Karpas-422 (cell line): ENCODE results near the gene CSNK2A1. TPM values are rescaled to one million over a fixed set of nuclear protein-coding genes. Genes with fewer than 3 reads are reported as not detected.

Source experiments
- DNase-seq: peaks from one replicate; pipeline ENCODE4 v3.0.0-alpha.2; 2015
- H2AFZ ChIP-seq: fragments of 200-600 bp; sonication (generic); 2 replicates; pipeline ENCODE4 v1.6.1; 2014; ENCODE audit warnings: antibody characterized with exemption, low read length, mixed read lengths
- H3K27ac ChIP-seq: fragments of 200-600 bp; sonication (generic); 2 replicates; pipeline ENCODE4 v1.5.1; 2014; ENCODE audit warnings: mild to moderate bottlenecking, low read length, moderate library complexity
- H3K27me3 ChIP-seq: fragments of 200-600 bp; sonication (generic); 2 replicates; pipeline ENCODE4 v1.6.1; 2014; ENCODE audit warnings: low read length, mixed read lengths
- H3K36me3 ChIP-seq: fragments of 200-600 bp; sonication (generic); 2 replicates; pipeline ENCODE4 v1.6.1; 2014; ENCODE audit warnings: low read length, mixed read lengths; ENCODE audit not compliant: insufficient read depth
- H3K4me1 ChIP-seq: fragments of 200-600 bp; sonication (generic); 2 replicates; pipeline ENCODE4 v1.6.1; 2014; ENCODE audit warnings: mild to moderate bottlenecking, low read length, mixed read lengths
- H3K4me2 ChIP-seq: fragments of 200-600 bp; sonication (generic); 2 replicates; pipeline ENCODE4 v1.6.1; 2014; ENCODE audit warnings: low read length, low read depth, mild to moderate bottlenecking; ENCODE audit not compliant: poor library complexity, severe bottlenecking
- H3K4me3 ChIP-seq: fragments of 200-600 bp; sonication (generic); 2 replicates; pipeline ENCODE4 v1.5.1; 2014; ENCODE audit warnings: mild to moderate bottlenecking, antibody characterized with exemption, low read length, mixed read lengths
- H3K79me2 ChIP-seq: fragments of 200-600 bp; sonication (generic); 2 replicates; pipeline ENCODE4 v1.6.1; 2014; ENCODE audit warnings: mild to moderate bottlenecking, low read length, mixed read lengths
- H3K9ac ChIP-seq: fragments of 200-600 bp; sonication (generic); 2 replicates; pipeline ENCODE4 v1.6.0; 2014; ENCODE audit warnings: low read length
- H3K9me2 ChIP-seq: fragments of 200-600 bp; sonication (generic), shearing (Covaris generic); replicated peaks from 2 replicates; pipeline ENCODE4 v1.6.0; 2014; ENCODE audit warnings: mild to moderate bottlenecking, low read length, moderate library complexity; ENCODE audit not compliant: insufficient read depth
- H3K9me3 ChIP-seq: fragments of 300-700, 200-600 bp; sonication (generic); 2 replicates; pipeline ENCODE4 v1.6.1; 2014; ENCODE audit warnings: low read length, mixed read lengths
- H4K20me1 ChIP-seq: fragments of 200-600 bp; sonication (generic); 2 replicates; pipeline ENCODE4 v1.6.1; 2014; ENCODE audit warnings: mild to moderate bottlenecking, antibody characterized with exemption, low read length, low read depth; ENCODE audit not compliant: insufficient read depth
- total RNA-seq: library from RNA; depleted of rRNA; stranded (reverse); fragments of >200 nt; shearing (Covaris generic); gene quantifications from 2 replicates; pipeline ENCODE4 v1.2.3, GENCODE V29; 2014; ENCODE audit warnings: low replicate concordance

The CSNK2A1 gene
- total RNA-seq, 1 experiment from 2014 or later: 148 TPM

- H3K27ac ChIP-seq: no peak overlapping the region
- peaks cover 9% of the 10 kb centered on the region; the same call in 1 of the 2 replicates for H3K36me3 ChIP-seq
- H3K9ac ChIP-seq: no peak overlapping the region
- H3K4me2 ChIP-seq: no peak overlapping the region
- no peak overlapping the region for H3K4me3 ChIP-seq
- H3K9me2 ChIP-seq: no peaks in the 10 kb centered on the region
- no peaks in the 10 kb centered on the region for H3K27me3 ChIP-seq
- H2AFZ ChIP-seq: no peak overlapping the region
- peaks cover 15% of the 10 kb centered on the region for H4K20me1 ChIP-seq
- H3K79me2 ChIP-seq: peaks cover 22% of the 10 kb centered on the region
- DNase-seq: no peak
- peaks cover 20% of the 10 kb centered on the region for H3K4me1 ChIP-seq
- H3K9me3 ChIP-seq: no peaks in the 10 kb centered on the region
These were observed 2.8 kb upstream of the CSNK2A1 start for GRCh38 chr20:546353-546752.

- peaks cover 41% of the 10 kb centered on the region for H3K4me1 ChIP-seq
- H3K27me3 ChIP-seq: no peaks in the 10 kb centered on the region
- no peaks in the 10 kb centered on the region for H3K9me3 ChIP-seq
- peak overlapping the region; percentile 100 for H3K9ac ChIP-seq
- no peaks in the 10 kb centered on the region for H3K9me2 ChIP-seq
- H3K79me2 ChIP-seq: peaks cover 43% of the 10 kb centered on the region
- DNase-seq: no peak
- no peak overlapping the region; the same call in 1 of the 2 replicates for H3K27ac ChIP-seq
- H3K4me2 ChIP-seq: peak overlapping the region; percentile 83
- peaks cover 35% of the 10 kb centered on the region for H4K20me1 ChIP-seq
- peaks cover 20% of the 10 kb centered on the region for H3K36me3 ChIP-seq
- H2AFZ ChIP-seq: peak overlapping the region; percentile 97
- peak overlapping the region; percentile 99 for H3K4me3 ChIP-seq
These were observed 649 bp upstream of the CSNK2A1 start for GRCh38 chr20:544153-544725.

GRCh38 chr20:542777-543368 is 717 bp downstream of the CSNK2A1 start:
- Histone ChIP-seq H3K27me3 (no peaks in the 10 kb centered on the region), H3K36me3 (peaks cover 20% of the 10 kb centered on the region), H3K79me2 (peaks cover 56% of the 10 kb centered on the region), H3K27ac (peak overlapping the region; percentile 88), H3K4me2 (peak overlapping the region; percentile 83), H3K9me2 (no peaks in the 10 kb centered on the region), H2AFZ (no peak overlapping the region), H3K4me1 (peaks cover 52% of the 10 kb centered on the region), H3K4me3 (peak overlapping the region; percentile 99), H3K9ac (peak overlapping the region; percentile 100), H3K9me3 (no peaks in the 10 kb centered on the region), H4K20me1 (peaks cover 47% of the 10 kb centered on the region)
- DNase-seq: peak; percentile 73

GRCh38 chr20:540391-541201 is 3.0 kb downstream of the CSNK2A1 start:
- peak overlapping the region; percentile 83 for H3K4me2 ChIP-seq
- no peak overlapping the region for H2AFZ ChIP-seq
- no peaks in the 10 kb centered on the region for H3K27me3 ChIP-seq
- H3K4me3 ChIP-seq: no peak overlapping the region
- H3K36me3 ChIP-seq: peaks cover 20% of the 10 kb centered on the region
- peaks cover 68% of the 10 kb centered on the region for H4K20me1 ChIP-seq
- peaks cover 79% of the 10 kb centered on the region for H3K79me2 ChIP-seq
- DNase-seq: no peak
- no peaks in the 10 kb centered on the region for H3K9me3 ChIP-seq
- peaks cover 67% of the 10 kb centered on the region for H3K4me1 ChIP-seq
- no peak overlapping the region for H3K9ac ChIP-seq
- H3K9me2 ChIP-seq: no peaks in the 10 kb centered on the region
- H3K27ac ChIP-seq: no peak overlapping the region

GRCh38 chr20:539848-540247 is 3.7 kb downstream of the CSNK2A1 start:
- Histone ChIP-seq H3K4me2 (peak overlapping the region; percentile 17), H4K20me1 (peaks cover 74% of the 10 kb centered on the region), H3K27me3 (no peaks in the 10 kb centered on the region), H2AFZ (no peak overlapping the region), H3K9me2 (no peaks in the 10 kb centered on the region), H3K9ac (no peak overlapping the region), H3K9me3 (no peaks in the 10 kb centered on the region), H3K4me3 (no peak overlapping the region), H3K4me1 (peaks cover 67% of the 10 kb centered on the region), H3K79me2 (peaks cover 87% of the 10 kb centered on the region), H3K27ac (no peak overlapping the region), H3K36me3 (peaks cover 20% of the 10 kb centered on the region)
- DNase-seq: no peak

- peak; percentile 51 for DNase-seq
- Histone ChIP-seq H3K4me3 (no peak overlapping the region), H3K9me2 (no peaks in the 10 kb centered on the region), H3K27me3 (no peaks in the 10 kb centered on the region), H3K36me3 (peaks cover 20% of the 10 kb centered on the region), H3K4me1 (peaks cover 66% of the 10 kb centered on the region), H3K27ac (no peak overlapping the region), H2AFZ (no peak overlapping the region), H4K20me1 (peaks cover 79% of the 10 kb centered on the region), H3K79me2 (peaks cover 93% of the 10 kb centered on the region), H3K4me2 (peak overlapping the region; percentile 17), H3K9me3 (no peaks in the 10 kb centered on the region), H3K9ac (no peak overlapping the region)
These were observed 4.4 kb downstream of the CSNK2A1 start for GRCh38 chr20:539191-539590.

GRCh38 chr20:537983-538382 is 5.6 kb downstream of the CSNK2A1 start:
- Histone ChIP-seq H4K20me1 (peaks cover 90% of the 10 kb centered on the region), H3K79me2 (peaks cover 100% of the 10 kb centered on the region), H3K9me3 (no peaks in the 10 kb centered on the region), H3K9me2 (no peaks in the 10 kb centered on the region), H3K4me2 (no peak overlapping the region), H2AFZ (no peak overlapping the region), H3K36me3 (peaks cover 22% of the 10 kb centered on the region), H3K27ac (no peak overlapping the region), H3K4me3 (no peak overlapping the region), H3K27me3 (no peaks in the 10 kb centered on the region), H3K9ac (no peak overlapping the region), H3K4me1 (peaks cover 64% of the 10 kb centered on the region)
- no peak for DNase-seq

- Histone ChIP-seq H4K20me1 (peaks cover 88% of the 10 kb centered on the region), H3K9me3 (no peaks in the 10 kb centered on the region), H3K4me2 (peak overlapping the region; percentile 9), H3K79me2 (peaks cover 100% of the 10 kb centered on the region), H2AFZ (no peak overlapping the region), H3K27me3 (no peaks in the 10 kb centered on the region), H3K9ac (no peak overlapping the region), H3K4me3 (no peak overlapping the region), H3K36me3 (peaks cover 18% of the 10 kb centered on the region), H3K4me1 (peaks cover 51% of the 10 kb centered on the region), H3K9me2 (no peaks in the 10 kb centered on the region), H3K27ac (no peak overlapping the region)
- DNase-seq: no peak
These were observed 7.1 kb downstream of the CSNK2A1 start for GRCh38 chr20:536426-537010.
